Brain pericyte (primary cell): Measurements from ENCODE around the gene USP4.
"Not testable (repeated sequence)": the region's sequence is repeated elsewhere in the genome, so short reads cannot be mapped to it uniquely, and the experiment has no call there.

Source experiments
- DNase-seq: peaks from one replicate; pipeline ENCODE4 v3.0.0-alpha.2; 2012; ENCODE audit warnings: low read depth, low spot score

Gene USP4

DNA sequence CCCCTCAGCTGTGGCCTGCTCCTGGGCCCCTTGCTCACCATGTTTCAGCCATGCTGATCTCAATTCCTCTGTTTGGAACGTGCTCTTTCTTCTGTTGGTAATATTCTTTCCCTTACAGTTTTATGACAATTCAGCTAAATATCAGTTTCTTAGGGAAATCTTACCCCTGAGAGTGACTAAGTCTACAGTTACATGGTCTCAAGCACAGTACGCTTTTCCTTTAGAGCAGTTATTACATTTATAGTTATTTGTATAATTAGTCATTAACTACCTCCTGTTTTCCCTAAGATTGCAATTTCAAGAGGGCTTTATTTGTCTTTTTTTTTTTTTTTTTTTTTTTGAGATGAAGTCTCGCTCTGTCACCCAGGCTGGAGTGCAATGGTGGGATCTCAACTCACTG lies 86.3 kb downstream of the USP4 start:
- DNase-seq: no peak

DNA sequence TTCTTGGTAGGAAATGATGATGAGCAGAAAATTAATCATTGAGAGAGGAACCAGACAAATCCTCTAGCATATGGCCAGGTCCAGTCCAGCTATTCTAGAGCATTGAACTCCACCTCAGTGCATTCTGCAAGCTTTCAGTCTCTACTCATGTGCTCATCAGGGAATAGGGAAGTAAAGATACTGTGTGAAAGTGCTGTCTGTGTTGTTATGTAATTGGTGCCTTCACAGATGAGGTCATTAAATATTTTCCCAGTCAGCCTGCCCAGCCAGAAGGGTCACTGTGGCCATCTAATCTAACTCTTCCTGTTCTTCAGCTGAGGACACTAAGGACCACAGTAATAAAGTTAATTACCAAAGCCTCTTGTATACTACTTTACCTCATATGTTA lies 91.0 kb downstream of the USP4 start:
- DNase-seq: no peak

DNA sequence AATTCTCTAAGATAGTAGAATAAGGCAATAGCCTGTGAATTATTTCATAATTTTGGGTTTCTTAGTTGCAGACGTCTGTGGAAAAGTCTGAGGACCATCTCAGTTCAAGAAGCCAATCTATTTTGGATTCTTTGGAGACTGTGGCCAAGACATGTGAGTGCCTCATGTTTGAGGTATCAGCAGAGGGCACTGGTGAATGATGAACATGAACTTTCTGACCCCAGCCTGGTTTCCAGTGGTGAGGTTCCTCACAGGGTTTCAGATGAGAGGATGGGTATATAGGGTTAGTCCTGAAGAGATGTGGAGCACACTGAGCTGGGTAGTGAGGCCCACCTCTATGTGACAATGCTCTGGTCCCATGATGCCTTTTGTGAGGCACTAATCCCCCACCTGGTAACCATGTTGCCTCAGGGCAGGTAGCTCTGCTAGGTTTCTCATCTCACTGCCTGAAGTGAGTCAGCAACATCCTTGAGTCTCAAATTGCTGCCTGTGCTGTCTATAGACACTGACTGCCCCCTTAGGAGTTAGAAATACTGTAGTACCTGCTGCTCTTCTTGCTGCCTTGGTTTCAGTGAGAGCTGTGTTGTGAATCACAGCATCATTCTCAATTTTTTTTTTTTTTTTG lies 95.2 kb downstream of the USP4 start:
- DNase-seq: no peak

DNA sequence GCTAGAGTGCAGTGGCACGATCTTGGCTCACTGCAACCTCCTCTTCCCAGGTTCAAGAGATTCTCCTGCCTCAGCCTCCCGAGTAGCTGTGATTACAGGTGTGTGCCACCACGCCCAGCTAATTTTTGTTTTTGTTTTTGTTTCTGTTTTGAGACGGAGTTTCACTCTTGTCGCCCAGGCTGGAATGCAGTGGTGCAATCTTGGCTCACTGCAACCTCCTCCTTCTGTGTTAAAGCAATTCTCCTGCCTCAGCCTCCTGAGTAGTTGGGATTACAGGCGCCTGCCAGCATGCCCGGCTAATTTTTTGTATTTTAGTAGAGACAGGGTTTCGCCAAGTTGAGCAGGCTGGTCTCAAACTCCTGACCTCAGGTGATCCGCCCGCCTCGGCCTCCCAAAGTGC lies 99.8 kb downstream of the USP4 start:
- DNase-seq: not testable (repeated sequence)

DNA sequence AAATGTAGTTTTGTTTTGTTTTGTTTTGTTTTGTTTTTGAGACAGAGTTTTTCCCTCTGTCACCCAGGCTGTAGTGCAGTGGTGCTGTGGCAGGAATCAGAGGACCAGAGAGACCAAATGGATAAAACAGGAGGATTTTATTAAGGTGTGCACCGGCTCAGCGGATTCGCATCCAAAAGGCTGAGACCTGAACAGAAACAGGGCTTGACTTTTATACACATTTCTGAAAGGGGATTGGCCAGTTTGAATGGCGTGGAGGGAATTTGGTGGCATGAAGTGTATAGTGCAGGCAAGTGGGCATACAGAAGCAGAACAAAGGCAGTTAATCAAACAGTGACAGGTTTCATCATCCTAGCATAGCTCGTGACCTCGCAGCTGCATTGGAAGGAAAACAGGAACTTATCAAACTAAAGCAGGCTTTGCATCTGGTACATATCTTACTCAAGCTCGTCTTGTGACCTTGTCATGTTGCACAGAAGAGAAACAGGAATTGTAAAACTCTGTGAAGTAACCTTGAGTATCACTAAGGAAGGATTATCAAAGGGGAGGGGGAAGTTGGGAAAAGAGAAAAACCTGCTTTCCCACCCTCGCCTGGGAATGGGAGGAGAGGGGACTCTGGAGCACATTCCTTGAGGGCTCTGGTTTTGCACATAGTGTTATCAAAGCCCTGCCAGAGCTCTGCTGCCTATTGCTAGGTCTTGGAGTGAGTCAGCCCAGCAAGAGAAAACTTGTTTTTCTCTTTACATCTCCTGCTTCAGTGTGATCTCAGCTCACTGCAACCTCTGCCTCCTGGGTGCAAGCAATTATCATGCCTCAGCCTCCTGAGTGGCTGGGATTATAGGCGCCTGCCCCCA lies 101.4 kb downstream of the USP4 start:
- no peak for DNase-seq

DNA sequence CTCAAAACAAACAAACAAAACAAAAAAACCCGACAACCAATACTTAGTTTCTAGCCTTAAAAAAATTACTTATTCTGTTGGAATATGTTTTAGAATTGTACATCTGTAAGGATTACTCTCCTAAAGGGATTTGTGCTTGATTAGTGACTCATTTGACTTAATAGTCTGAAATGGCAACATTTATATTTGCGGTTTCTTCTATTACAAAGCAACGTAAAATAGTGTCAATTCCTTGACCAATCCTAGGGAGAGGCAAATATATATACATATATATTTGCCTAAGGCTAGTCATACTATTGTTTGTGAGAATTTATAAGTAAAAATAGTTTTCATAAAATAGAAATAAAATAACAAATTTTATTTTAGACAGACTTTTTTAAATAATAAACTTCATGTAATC lies 102.5 kb downstream of the USP4 start:
- no peak for DNase-seq

DNA sequence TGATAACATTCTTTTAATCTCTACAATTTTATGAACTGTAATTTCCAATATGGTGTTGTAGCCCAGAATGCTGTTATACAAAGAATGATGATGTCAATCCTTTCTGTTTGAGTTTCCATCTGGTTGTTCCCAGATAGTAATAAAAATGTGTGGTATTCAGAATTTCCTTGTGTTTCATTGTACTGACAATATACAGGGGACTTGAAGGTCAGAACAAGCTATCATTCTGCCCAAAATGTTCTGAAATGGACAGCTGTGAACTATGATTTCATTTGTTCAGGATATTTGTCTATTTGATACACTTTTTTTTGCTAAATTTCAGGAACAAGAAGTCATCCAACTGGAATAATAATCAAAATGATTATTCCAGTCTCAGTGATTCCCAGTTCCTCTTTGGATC lies 103.6 kb downstream of the USP4 start:
- no peak for DNase-seq

DNA sequence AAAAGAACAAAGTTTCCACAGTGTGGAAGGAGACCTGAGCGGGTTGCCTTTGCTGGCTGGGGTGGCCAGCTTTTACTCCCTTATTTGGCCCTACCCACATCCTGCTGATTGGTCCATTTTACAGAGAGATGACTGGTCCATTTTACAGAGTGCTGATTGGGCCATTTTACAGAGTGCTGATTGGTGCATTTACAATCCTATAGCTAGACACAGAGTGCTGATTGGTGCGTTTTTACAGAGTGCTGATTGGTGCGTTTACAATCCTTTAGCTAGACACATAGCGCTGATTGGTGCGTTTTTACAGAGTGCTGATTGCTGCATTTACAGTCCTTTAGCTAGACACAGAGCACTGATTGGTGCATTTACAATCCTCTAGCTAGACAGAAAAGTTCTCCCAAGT lies 111.0 kb downstream of the USP4 start:
- DNase-seq: not testable (repeated sequence)
